Measurements from ENCODE around the gene KATNBL1. TPM values are rescaled to one million over a fixed set of nuclear protein-coding genes. Genes with fewer than 3 reads are reported as not detected.
"Not testable (repeated sequence)": the region's sequence is repeated elsewhere in the genome, so short reads cannot be mapped to it uniquely, and the experiment has no call there.

The KATNBL1 gene
- total RNA-seq, 2 donors from 2014 or later = 40.1 to 54.8 TPM

GRCh38 chr15:34126522-34126921, 83.4 kb downstream of the KATNBL1 start:
- no peak for DNase-seq (ENCODE audit: low spot score)
- intact Hi-C loops (cut with DNase I) = no loop called here

- no peak for DNase-seq (ENCODE audit: low spot score)
These were observed 84.0 kb downstream of the KATNBL1 start for GRCh38 chr15:34125945-34126344.

DNA sequence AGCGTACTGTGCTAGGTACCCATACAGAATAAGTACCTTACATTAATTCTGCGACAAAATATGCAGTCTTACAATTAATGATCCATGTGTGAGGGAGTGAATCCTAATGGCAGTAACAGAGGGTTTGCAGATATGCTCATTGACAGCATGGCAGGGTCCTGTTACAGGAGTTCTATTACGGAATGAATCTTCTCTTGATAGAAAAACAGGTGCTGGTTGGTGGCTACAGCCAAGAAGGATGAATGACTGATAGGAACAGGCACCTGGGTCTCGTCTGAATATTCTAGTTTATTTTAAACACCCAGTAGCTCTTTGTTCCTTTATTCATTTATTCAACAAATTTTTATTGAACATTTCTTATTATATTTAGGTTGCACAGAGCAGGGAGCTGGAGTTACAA, 85.2 kb downstream of the KATNBL1 start:
- no peak for DNase-seq (ENCODE audit: low spot score)
- intact Hi-C loops (cut with DNase I) = no loop called here

More at GRCh38 chr15:34125945-34126344, 84.0 kb downstream of the KATNBL1 start:
- intact Hi-C loops (cut with DNase I) = no loop called here

DNA sequence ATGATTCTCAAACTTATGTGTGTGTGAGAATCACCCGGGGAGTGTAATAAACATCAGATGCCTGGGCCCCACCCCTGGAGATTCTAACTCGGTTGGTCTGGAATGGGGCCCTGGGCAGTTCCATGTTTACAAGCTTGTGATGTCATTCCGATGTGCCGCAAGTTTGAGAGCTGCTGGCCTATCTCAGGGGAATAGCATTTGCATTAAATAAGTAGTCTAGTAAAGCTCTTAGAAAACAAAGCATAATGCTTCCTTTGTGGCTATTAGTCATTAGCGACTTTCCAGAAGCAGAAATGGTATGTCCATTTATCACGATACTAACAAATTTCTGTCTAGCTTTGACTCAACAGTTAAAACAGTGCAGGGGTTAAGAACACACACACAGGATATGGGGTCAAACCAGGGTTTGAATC, 87.1 kb downstream of the KATNBL1 start:
- intact Hi-C loops (cut with DNase I) = no loop called here
- DNase-seq (ENCODE audit: low spot score) = no peak

- intact Hi-C loops (cut with DNase I); DNase-seq (ENCODE audit: low spot score): not testable (repeated sequence)
These were observed 88.1 kb downstream of the KATNBL1 start for GRCh38 chr15:34121786-34122185.

DNA sequence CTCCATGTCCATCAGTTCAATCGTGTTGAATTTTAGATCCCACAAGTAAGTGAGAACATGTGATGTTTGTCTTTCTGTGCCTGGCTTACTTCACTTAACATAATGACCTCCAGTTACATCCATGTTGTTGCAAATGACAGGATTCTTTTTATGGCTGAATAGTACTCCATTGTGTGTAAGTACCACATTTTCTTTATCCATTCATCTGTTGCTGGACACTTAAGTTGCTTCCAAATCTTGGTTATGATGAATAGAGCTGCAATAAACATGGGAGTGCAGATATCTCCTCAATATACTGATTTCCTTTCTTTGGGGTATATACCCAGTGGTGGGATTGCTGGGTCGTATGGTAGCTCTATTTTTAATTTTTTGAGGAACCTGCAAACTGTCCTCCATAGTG, 89.5 kb downstream of the KATNBL1 start:
- intact Hi-C loops (cut with DNase I); DNase-seq (ENCODE audit: low spot score): not testable (repeated sequence)

GRCh38 chr15:34119291-34119690, 90.6 kb downstream of the KATNBL1 start:
- intact Hi-C loops (cut with DNase I) = no loop called here
- DNase-seq (ENCODE audit: low spot score) = no peak

DNA sequence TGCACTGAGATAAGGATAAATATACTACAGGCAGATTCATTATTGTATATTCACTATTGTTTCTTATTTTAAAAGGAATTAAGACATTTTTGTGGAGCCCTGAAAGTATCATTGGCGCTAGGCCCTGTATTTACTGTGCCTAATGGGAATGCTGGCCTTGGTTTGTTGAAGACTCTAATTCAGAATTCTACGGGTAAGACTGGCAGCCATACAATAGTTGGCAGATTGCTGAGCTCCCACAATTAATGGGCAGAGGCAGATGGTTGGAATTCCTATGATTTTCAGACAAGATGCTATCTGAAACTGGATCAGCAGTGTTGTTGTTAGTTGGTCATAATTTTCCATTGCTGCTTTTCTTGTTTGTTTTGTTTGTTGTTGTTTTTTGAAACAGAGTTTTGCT, 93.3 kb downstream of the KATNBL1 start:
- no peak for DNase-seq (ENCODE audit: low spot score)
- intact Hi-C loops (cut with DNase I) = no loop called here

GRCh38 chr15:34114739-34115138, 95.2 kb downstream of the KATNBL1 start:
- no peak for DNase-seq (ENCODE audit: low spot score)
- intact Hi-C loops (cut with DNase I) = no loop called here

- intact Hi-C loops (cut with DNase I) = no loop called here
- DNase-seq (ENCODE audit: low spot score) = no peak
These were observed 95.7 kb downstream of the KATNBL1 start for GRCh38 chr15:34114215-34114614.

- intact Hi-C loops (cut with DNase I) = no loop called here
- DNase-seq (ENCODE audit: low spot score) = no peak
These were observed 98.4 kb downstream of the KATNBL1 start for GRCh38 chr15:34111488-34111887.

GRCh38 chr15:34109797-34110663, 99.9 kb downstream of the KATNBL1 start:
- DNase-seq (ENCODE audit: low spot score) = no peak
- intact Hi-C loops (cut with DNase I) = loop anchor here in 1 of 2 donors (10.0 kb wide), 1 partner anchor 115 kb away; the partner anchor contains the start of gene EMC4

DNA sequence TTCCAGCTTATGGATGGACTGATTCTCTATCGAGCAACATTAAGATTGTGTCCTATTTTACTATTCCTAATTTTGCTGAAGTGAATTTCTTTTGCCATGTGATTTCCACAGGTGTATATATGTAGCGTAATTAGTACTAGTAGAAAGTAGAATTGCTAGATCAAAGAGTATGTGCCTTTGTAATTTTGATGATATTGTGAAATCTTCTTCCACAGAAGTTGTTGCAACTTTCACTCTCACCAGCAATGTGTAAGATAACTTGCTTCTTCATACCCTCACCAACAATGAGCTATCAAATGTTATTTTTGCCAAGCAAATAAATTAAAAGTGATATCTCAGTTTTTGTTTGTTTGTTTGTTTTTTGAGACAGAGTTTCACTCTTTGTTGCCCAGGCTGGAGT, 102.6 kb downstream of the KATNBL1 start:
- intact Hi-C loops (cut with DNase I) = loop anchor here in 1 of 2 donors (10.0 kb wide), 1 partner anchor 117 kb away; the partner anchor contains the start of gene EMC4

GRCh38 chr15:34106423-34106822, 103.5 kb downstream of the KATNBL1 start:
- intact Hi-C loops (cut with DNase I) = loop anchor here in 1 of 2 donors (10.0 kb wide), 1 partner anchor 118 kb away; the partner anchor contains the start of gene EMC4
- no peak for DNase-seq (ENCODE audit: low spot score)

More for the DNA sequence above, 102.6 kb downstream of the KATNBL1 start:
- no peak for DNase-seq (ENCODE audit: low spot score)

GRCh38 chr15:34102175-34102925, 107.5 kb downstream of the KATNBL1 start:
- intact Hi-C loops (cut with DNase I) = loop anchor here in 1 of 2 donors (10.0 kb wide), 1 partner anchor 122 kb away; the partner anchor contains the start of gene EMC4
- DNase-seq (ENCODE audit: low spot score) = no peak

GRCh38 chr15:34101366-34102174, 108.3 kb downstream of the KATNBL1 start, which contains the start of the genes EMC7 and PGBD4:
TSS of gene EMC7 (minus strand) at chr15:34101862. CDS start at chr15:34101839, 23 bp downstream.
TSS of gene PGBD4 (plus strand) at chr15:34102083. CDS start at chr15:34102532, 449 bp downstream.
- intact Hi-C loops (cut with DNase I) = loop anchor here in 1 of 2 donors (10.0 kb wide), 1 partner anchor 123 kb away; the partner anchor contains the start of gene EMC4
- peak; percentile 100 for DNase-seq (ENCODE audit: low spot score)

DNA sequence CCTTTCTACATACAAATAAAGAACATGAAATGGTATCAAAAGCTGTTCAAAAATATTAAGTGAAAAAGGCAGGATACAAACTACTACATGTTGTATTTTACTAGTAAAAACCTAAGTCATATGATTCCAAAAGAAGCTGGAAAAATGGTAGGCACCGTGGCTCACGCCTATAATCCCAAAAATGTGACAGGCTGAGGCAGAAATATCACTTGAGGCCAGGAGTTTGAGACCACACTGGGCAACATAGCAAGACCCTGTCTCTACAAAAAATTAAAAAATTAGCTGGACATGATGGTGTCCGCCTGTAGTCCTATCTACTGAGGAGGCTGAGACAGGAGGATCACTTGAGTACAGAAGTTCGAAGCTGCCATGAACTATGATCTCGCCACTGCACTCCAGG, 110.0 kb downstream of the KATNBL1 start:
- intact Hi-C loops (cut with DNase I) = loop anchor here in 1 of 2 donors (10.0 kb wide), 1 partner anchor 125 kb away; the partner anchor contains the start of gene EMC4
- no peak for DNase-seq (ENCODE audit: low spot score)

Measured in posterior vena cava (tissue), 2 donors.